Measurements from ENCODE around the gene OR10G7. TPM values are rescaled to one million over a fixed set of nuclear protein-coding genes. Genes with fewer than 3 reads are reported as not detected.
"Not testable (repeated sequence)": the region's sequence is repeated elsewhere in the genome, so short reads cannot be mapped to it uniquely, and the experiment has no call there.

The OR10G7 gene
- total RNA-seq, 1 donor from 2014 or later = not detected

DNA sequence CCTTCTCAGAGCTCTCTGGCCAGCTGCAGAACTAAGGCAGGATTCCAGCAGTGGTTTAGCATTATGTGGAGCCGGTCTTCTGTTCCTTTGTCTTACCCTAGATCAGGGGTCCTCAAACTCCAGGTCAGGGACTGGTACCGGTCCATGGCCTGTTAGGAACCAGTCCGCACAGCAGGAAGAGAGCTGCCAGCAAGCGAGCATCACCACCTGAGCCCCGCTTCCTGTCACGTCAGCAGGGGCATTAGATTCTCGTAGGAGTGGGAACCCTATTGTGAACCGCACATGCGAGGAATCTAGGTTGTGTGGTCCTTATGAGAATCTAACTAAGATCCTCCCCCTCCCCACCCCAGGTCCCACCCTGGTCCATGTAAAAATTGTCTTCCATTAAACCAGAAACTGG, 1.6 kb downstream of the OR10G7 start:
- TF ChIP-seq, protein P1, sequence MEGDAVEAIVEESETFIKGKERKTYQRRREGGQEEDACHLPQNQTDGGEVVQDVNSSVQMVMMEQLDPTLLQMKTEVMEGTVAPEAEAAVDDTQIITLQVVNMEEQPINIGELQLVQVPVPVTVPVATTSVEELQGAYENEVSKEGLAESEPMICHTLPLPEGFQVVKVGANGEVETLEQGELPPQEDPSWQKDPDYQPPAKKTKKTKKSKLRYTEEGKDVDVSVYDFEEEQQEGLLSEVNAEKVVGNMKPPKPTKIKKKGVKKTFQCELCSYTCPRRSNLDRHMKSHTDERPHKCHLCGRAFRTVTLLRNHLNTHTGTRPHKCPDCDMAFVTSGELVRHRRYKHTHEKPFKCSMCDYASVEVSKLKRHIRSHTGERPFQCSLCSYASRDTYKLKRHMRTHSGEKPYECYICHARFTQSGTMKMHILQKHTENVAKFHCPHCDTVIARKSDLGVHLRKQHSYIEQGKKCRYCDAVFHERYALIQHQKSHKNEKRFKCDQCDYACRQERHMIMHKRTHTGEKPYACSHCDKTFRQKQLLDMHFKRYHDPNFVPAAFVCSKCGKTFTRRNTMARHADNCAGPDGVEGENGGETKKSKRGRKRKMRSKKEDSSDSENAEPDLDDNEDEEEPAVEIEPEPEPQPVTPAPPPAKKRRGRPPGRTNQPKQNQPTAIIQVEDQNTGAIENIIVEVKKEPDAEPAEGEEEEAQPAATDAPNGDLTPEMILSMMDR (IDR thresholded peaks at IDR 0.05; ENCODE audit: insufficient read depth, low read length, severe bottlenecking) = no peak
- Histone ChIP-seq H3K27me3 (ENCODE audit: control insufficient read depth, insufficient read depth, low read length) (no peaks in the 10 kb centered on the region), H3K36me3 (ENCODE audit: control insufficient read depth, insufficient read depth, low read length) (no peaks in the 10 kb centered on the region), H3K4me3 (ENCODE audit: low read depth, low read length) (no peak overlapping the region)
- FAIRE-seq = no peak
- no peak for DNase-seq (ENCODE audit: low read depth)

DNA sequence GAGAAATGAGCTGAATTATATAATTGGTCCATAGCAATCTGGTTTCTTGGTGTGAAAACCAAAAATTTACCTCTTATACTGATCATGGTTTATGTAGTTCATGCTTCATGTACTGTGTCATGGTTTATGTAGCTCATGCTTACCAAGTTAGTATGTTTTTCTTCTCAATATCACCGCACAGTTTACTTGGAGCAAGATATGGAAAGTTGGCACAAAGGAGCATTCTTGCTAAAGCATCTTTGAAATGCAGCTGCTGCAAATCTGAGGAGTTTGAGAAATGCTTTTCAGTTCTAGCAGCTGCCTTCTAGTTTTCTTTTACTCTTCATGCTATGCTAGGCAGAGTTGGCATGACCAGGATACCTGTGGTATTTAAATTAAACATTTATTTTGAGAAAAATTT, 4.5 kb downstream of the OR10G7 start:
- Histone ChIP-seq H3K36me3 (ENCODE audit: control insufficient read depth, insufficient read depth, low read length) (no peaks in the 10 kb centered on the region), H3K27me3 (ENCODE audit: control insufficient read depth, insufficient read depth, low read length) (no peaks in the 10 kb centered on the region), H3K4me3 (ENCODE audit: low read depth, low read length) (no peak overlapping the region)
- FAIRE-seq (no peak), DNase-seq (ENCODE audit: low read depth) (no peak)
- TF ChIP-seq, protein P1 (IDR thresholded peaks at IDR 0.05; ENCODE audit: insufficient read depth, low read length, severe bottlenecking) = no peak

DNA sequence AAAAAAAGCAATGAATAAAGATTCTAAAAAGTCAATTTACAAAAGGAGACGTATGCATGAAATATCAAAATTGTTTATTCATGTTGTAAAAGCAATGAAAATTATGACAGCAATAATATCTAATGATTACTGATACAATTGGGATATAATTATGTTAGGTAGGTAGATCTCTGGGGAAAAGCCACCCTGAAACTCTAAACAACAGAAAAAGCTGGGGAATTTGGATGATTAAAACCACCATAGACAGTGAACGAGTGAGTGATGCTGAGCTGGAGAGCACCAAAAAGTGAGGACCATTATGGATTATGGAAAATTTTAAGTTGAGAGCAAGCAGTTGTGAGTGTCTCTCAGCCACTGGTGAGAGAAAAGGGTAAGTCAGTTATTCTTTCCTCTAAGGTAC, 14.6 kb downstream of the OR10G7 start, which contains the start of gene OR10G8:
Gene OR10G8, plus strand, starts transcription at position 301 of the 400 bp plus-strand sequence. CDS start 2,825 bp downstream, outside the sequence.
- H3K36me3 ChIP-seq (ENCODE audit: control insufficient read depth, insufficient read depth, low read length) = no peaks in the 10 kb centered on the region

DNA sequence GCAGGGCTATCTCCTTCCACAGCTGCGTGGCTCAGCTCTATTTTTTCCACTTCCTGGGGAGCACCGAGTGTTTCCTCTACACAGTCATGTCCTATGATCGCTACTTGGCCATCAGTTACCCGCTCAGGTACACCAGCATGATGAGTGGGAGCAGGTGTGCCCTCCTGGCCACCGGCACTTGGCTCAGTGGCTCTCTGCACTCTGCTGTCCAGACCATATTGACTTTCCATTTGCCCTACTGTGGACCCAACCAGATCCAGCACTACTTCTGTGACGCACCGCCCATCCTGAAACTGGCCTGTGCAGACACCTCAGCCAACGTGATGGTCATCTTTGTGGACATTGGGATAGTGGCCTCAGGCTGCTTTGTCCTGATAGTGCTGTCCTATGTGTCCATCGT, 25.3 kb downstream of the OR10G7 start:
- FAIRE-seq = peak; percentile 62
- H3K4me3 ChIP-seq (ENCODE audit: low read depth, low read length); H3K36me3 ChIP-seq (ENCODE audit: control insufficient read depth, insufficient read depth, low read length); H3K27me3 ChIP-seq (ENCODE audit: control insufficient read depth, insufficient read depth, low read length); DNase-seq (ENCODE audit: low read depth): not testable (repeated sequence)

More for the DNA sequence above, 14.6 kb downstream of the OR10G7 start, which contains the start of gene OR10G8:
- TF ChIP-seq, protein P1 (IDR thresholded peaks at IDR 0.05; ENCODE audit: insufficient read depth, low read length, severe bottlenecking) = no peak
- H3K4me3 ChIP-seq (ENCODE audit: low read depth, low read length) = no peak within 1 kb of the TSS
- H3K27me3 ChIP-seq (ENCODE audit: control insufficient read depth, insufficient read depth, low read length) = no peaks in the 10 kb centered on the region
- no peak for FAIRE-seq
- no peak for DNase-seq (ENCODE audit: low read depth)

DNA sequence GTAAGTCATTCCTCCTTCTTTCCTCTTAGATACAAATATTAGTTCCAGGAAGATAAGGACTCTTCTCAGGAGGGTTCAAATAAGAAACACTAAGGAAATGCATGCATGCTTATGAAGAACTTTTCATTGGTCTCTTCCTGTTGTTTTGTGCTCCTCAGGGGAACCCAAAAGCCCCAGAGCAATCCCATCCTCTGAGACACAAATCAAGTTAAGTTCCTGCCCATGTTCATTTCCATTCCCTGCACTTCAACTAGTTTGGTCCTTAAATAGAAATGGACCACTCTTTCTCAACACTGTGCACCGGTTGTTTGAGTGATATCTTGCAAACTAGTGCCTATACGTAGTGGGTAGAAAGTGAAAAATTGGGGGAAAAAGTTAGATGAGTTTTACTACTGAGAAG, 28.4 kb downstream of the OR10G7 start, which contains the start of gene OR10G4:
Gene OR10G4, plus strand, starts transcription at position 301 of the 400 bp plus-strand sequence. CDS start 2,578 bp downstream, outside the sequence.
- H3K27me3 ChIP-seq (ENCODE audit: control insufficient read depth, insufficient read depth, low read length) = no peaks in the 10 kb centered on the region
- FAIRE-seq = no peak

DNA sequence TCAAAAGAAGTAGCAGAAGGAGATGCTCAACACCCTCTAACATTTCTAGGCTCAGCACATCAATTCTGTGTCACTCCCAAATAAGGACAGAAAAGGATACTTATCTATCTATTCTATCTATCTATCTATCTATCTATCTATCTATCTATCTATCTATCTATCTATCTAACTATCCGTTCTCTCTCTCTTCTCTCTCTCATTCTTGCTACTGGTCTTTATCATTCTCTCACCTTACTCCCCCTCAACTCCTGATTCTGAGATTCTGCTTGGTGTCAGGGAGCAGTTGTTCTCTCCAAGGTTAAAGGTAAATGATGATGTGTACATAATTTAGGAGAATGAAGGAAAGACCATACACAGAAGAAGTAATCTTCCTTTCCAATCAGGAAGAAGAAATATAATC, 46.0 kb downstream of the OR10G7 start, which contains the start of gene OR10G6:
Gene OR10G6, minus strand, starts transcription at position 43 of the 400 bp plus-strand sequence. Its CDS starts 0 bp downstream, at position 43.
- Histone ChIP-seq H3K27me3 (ENCODE audit: control insufficient read depth, insufficient read depth, low read length) (peaks cover 5% of the 10 kb centered on the region), H3K4me3 (ENCODE audit: low read depth, low read length) (no peak within 1 kb of the TSS), H3K36me3 (ENCODE audit: control insufficient read depth, insufficient read depth, low read length) (no peaks in the 10 kb centered on the region)
- no peak for FAIRE-seq
- no peak for DNase-seq (ENCODE audit: low read depth)
- TF ChIP-seq, protein P1 (IDR thresholded peaks at IDR 0.05; ENCODE audit: insufficient read depth, low read length, severe bottlenecking) = no peak

More for the DNA sequence above, 28.4 kb downstream of the OR10G7 start, which contains the start of gene OR10G4:
- Histone ChIP-seq H3K36me3 (ENCODE audit: control insufficient read depth, insufficient read depth, low read length) (no peaks in the 10 kb centered on the region), H3K4me3 (ENCODE audit: low read depth, low read length) (no peak within 1 kb of the TSS)
- TF ChIP-seq, protein P1 (IDR thresholded peaks at IDR 0.05; ENCODE audit: insufficient read depth, low read length, severe bottlenecking) = no peak
- DNase-seq (ENCODE audit: low read depth) = no peak

Other genes with a start within 250 kb of the OR10G7 start
- not detected in 2 replicates for gene OR6M1, start 235.0 kb downstream of the OR10G7 start, total RNA-seq
- not detected in 2 replicates for gene TMEM225, start 155.7 kb downstream of the OR10G7 start, total RNA-seq
- not detected in 2 replicates for gene OR8D4, start 139.2 kb downstream of the OR10G7 start, total RNA-seq
- gene OR4D5, start 101.7 kb downstream of the OR10G7 start, total RNA-seq = not detected in 2 replicates
- gene OR6T1, start 97.5 kb downstream of the OR10G7 start, total RNA-seq = not detected in 2 replicates
- gene OR10S1, start 63.5 kb downstream of the OR10G7 start, total RNA-seq = 0.26 TPM in 1 of 2 replicates, not detected in the other
- gene OR10G6, start 46.2 kb downstream of the OR10G7 start, total RNA-seq = not detected in 2 replicates
- not detected in 2 replicates for gene OR10G4, start 28.3 kb downstream of the OR10G7 start, total RNA-seq
- gene OR10G9, start 18.3 kb downstream of the OR10G7 start, total RNA-seq = not detected in 2 replicates
- gene OR10G8, start 14.5 kb downstream of the OR10G7 start, total RNA-seq = not detected in 2 replicates
- 5.3 and 18.8 TPM in 2 replicates for gene VWA5A, start 74.1 kb upstream of the OR10G7 start, total RNA-seq
- gene OR10D3, start 142.0 kb upstream of the OR10G7 start, total RNA-seq = not detected in 2 replicates
- not detected in 2 replicates for gene OR8G1, start 199.8 kb upstream of the OR10G7 start, total RNA-seq
- not detected in 2 replicates for gene OR8G5, start 215.1 kb upstream of the OR10G7 start, total RNA-seq